NCI-H774 (cell line): ENCODE measurements around the gene PLP2.
A peak's percentile ranks its signal among the peaks of the same experiment; 100 is the strongest.
"Not testable (repeated sequence)": the region's sequence is repeated elsewhere in the genome, so short reads cannot be mapped to it uniquely, and the experiment has no call there.

Source experiments
- DNase-seq: peaks from one replicate; lab custom pipeline; 2025; lab: John Stamatoyannopoulos, UW

PLP2 gene

GRCh38 chrX:49163555-49164419 is 7.9 kb upstream of the PLP2 start:
- peak; percentile 69 for DNase-seq

GRCh38 chrX:49164589-49165360 is 6.9 kb upstream of the PLP2 start:
- DNase-seq, result no peak

DNA sequence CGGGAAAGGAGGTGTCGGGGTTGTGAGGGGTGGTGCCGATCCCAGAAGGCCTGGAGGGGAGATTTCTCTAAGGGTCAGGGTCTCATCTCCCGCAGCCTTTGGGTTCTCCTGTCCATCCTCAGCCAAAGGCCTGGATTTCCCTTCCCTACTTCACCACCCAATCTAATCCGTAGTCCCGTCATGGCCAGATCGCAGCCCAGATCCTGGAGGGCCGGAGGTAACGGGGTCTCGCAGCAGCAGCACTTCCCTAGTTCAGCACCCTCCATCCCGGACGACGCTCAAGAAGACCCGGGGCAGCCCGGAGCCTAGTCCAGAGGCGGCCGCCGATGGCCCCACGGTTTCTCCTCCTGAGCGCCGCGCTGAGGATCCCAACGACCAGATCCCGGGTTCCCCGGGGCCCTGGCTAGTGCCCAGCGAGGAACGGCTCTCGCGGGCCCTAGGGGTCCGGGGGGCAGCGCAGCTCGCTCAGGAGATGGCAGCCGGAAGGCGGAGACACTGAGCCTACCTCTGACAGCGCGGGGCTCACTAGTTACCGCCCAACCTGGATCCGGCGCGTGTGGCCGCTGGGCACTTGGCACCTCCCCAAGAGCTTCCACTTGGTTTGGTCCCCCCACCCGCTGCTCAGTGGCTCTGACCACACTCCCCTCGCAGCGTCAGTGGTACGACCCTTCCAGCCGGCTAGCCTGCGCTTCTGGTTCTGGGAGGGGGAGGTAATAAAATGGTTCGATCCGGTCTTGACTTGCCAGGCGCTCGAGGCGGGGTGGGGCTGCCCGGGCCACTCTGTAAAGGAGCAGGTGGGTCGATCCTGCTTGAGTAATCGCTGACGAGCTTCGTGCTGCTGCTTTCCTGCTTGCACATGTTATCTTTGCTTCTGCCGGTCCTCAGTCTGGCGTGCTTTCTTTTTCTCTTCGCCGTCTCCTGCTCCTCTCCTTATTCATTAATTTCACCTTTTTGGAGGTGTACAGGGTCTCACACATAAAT is 5.5 kb upstream of the PLP2 start:
- DNase-seq, result peak; percentile 90

GRCh38 chrX:49166914-49167739 is 4.6 kb upstream of the PLP2 start:
- peak; percentile 26 for DNase-seq

- no peak for DNase-seq
Observed at GRCh38 chrX:49167740-49168108, 4.0 kb upstream of the PLP2 start.

DNA sequence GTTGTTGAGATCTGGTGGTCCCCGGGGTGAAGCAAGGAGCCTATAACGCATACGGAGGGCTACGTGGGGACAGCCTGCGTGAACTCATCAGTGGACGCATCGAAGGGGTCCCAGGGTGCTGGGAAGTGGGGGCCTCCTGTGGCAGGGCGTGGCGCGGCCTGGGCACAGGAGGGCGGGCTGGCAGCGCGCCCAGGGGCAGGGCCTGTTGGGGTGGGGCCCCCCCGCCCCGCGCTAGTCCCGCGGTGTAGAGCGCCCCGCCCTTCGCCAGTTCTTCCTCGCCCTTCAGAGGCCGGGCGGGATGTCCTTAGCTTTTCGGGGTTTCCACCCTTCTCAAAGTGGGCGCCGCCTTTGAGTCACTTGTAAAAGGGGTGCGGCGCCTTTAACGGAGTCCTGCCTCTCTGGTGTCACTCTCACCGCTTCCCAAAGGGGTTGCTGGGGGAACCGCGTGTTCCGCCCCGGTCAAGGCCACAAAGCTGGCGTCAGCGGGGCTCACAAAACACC is 632 bp downstream of the PLP2 start:
- DNase-seq, result peak; percentile 51

GRCh38 chrX:49173544-49173943 is 1.8 kb downstream of the PLP2 start:
- DNase-seq, result not testable (repeated sequence)

DNA sequence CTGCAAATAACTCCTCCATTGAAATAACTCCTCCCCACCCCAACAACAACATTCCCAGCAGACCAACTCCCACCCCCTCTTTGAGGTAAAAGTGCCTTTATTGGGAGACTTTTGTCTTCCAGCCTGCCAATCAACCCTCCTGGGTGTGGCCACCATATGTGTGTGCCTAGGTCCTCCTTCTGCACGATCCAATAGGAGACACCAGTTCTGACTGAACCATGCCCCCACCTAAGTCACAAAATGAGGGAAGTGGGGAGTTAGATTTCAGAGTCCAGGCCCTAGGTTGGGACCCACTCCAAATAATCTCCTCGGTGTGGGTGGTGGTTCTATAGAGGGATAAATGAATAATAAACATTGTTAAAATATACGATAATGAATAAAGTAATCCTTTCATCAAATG is 3.0 kb downstream of the PLP2 start:
- DNase-seq, result no peak

- DNase-seq, result no peak
Observed at GRCh38 chrX:49175435-49176274, 4.0 kb downstream of the PLP2 start.

- DNase-seq, result no peak
Observed at GRCh38 chrX:49176421-49177326, 5.0 kb downstream of the PLP2 start.

DNA sequence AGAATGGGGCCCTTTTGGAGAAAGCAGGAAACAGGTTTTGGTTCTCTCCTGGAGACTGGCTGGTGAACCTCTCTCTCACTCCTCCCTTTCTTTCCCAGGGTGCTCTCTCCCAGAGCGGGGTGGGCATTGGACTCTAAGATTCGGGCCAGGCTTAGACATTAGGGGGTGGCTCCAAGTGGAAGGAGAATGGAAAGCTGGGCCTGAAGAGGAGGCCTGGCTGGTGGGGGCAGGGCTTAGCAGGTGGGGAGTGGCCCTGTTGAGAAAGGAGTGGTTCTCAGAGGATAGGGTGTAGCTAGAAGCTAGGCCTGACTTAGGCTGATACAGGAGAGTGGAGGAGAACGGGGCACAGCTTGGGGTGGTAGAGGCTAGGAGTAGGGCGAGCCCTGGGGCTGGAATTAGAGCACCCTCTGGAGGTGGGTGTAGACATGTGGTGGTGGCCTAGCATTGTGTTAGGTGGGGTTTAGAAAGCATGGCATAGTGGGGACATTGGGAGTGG is 5.7 kb downstream of the PLP2 start:
- no peak for DNase-seq

- no peak for DNase-seq
Observed at GRCh38 chrX:49177873-49178480, 6.3 kb downstream of the PLP2 start.

GRCh38 chrX:49178537-49178936 is 6.8 kb downstream of the PLP2 start:
- DNase-seq, result no peak

DNA sequence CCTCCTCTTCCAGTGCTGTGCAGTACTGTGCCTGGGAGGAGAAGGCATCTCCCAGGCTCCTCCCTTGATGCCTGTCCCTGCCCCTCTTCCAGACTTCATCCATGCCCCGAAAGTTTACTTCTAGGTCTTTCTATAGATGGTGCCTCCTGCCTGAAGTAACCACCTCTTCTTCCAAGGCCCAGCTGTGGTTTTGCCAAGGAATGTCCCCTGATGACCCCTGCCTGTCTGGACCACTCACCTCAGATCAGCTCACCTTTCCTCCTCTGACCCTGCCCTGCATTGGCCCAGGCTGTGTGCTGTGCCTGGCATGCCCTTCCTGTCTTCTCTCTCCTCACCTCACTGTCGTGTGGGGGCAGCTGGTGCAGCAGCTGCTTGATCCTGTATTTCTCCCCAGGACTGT is 7.7 kb downstream of the PLP2 start:
- DNase-seq, result no peak

DNA sequence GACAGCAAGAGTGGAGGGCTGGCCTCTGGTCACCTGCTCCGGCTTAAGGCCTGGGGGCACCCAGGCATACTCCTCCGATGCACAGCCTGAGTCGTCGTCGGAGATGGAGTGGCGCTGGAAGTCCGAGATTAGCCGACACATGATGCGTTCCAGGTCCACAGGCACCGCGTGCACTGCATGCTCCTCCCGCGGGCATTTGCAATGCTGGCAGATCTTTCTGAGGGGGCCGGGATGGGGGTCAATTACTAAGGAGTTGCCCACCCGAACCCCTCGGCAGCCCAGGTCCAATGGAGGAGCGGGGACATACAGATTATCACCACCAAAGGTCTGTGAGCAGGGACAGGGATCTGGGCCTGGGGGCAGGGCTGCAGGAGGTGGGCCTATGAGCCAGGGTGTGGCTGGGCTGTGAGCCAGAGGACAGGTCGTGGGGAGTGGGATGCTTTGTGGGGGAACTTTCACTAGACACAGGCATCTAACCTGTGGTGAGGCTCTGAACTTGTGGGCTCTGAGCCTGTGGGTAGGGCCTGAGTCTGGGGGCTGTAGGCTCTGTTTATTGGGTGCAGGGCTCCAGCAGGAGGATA is 12.1 kb downstream of the PLP2 start:
- DNase-seq, result no peak

GRCh38 chrX:49184294-49185281 is 12.9 kb downstream of the PLP2 start:
- peak; percentile 78 for DNase-seq
